Suprapubic skin (tissue), 4 donors: ENCODE data around the gene EPN1.

Experiments used
- CTCF ChIP-seq, 2 donors: fragments of 200-600 bp in 1 of 2; fragments of 450-650 bp in 1 of 2; sonication (generic) in 1 of 2; IDR thresholded peaks; one replicate each; pipeline ENCODE4 v1.5.1; 2016 to 2019; ENCODE audit warnings: antibody characterized with exemption in 2 of 2, mild to moderate bottlenecking in 1 of 2, moderate library complexity in 1 of 2
- POLR2A ChIP-seq, 2 donors: fragments of 450-650 bp; IDR thresholded peaks; one replicate each; pipeline ENCODE4 v1.6.1; 2017; ENCODE audit warnings: antibody characterized with exemption in 2 of 2, mild to moderate bottlenecking in 2 of 2, moderate library complexity in 2 of 2
- POLR2AphosphoS5 ChIP-seq, 3 donors: sonication (generic); formaldehyde crosslinking; IDR thresholded peaks; one replicate each; pipeline ENCODE4 v1.6.1; 2017; ENCODE audit warnings: antibody characterized with exemption in 3 of 3

GRCh38 chr19:55647732-55648584 is 27.1 kb upstream of the EPN1 start, which contains the start of gene CCDC106:
- no peak for TF ChIP-seq CTCF (IDR thresholded peaks at IDR 0.05)
- no peak for TF ChIP-seq POLR2A (IDR thresholded peaks at IDR 0.05)
- TF ChIP-seq POLR2AphosphoS5 (IDR thresholded peaks at IDR 0.05) = no peak
